Measurements from ENCODE around the gene ATG5. TPM values are rescaled to one million over a fixed set of nuclear protein-coding genes. Genes with fewer than 3 reads are reported as not detected.

ATG5 gene
- total and polyA plus RNA-seq, 9 of the 15 experiments (the other 6 are each of a cell fraction or from before 2014, with no cell fraction given) = 29.0 to 80.0 (median 53.2) TPM

GRCh38 chr6:106360410-106360988 is 34.9 kb upstream of the ATG5 start, which contains the start of gene CRYBG1 (continued):
- TF ChIP-seq E2F6 (IDR thresholded peaks at IDR 0.05; ENCODE audit: borderline replicate concordance in 1 of 2, extremely low read depth in 1 of 2, insufficient read depth in 1 of 2, insufficient read length in 1 of 2, low read depth in 1 of 2, low read length in 1 of 2, poor library complexity in 1 of 2, severe bottlenecking in 1 of 2) = peak in 1 of 2 experiments; percentile 10

- Histone ChIP-seq H3K9ac (ENCODE audit: insufficient read depth in 1 of 2, low read depth in 2 of 2, low read length in 2 of 2) (peak overlapping the region in 1 of 2 experiments; percentile 61; a peak in 1 of 4 replicates), H4K20me1 (replicated peaks; ENCODE audit: control insufficient read depth, insufficient read depth, low read length) (no peaks in the 10 kb centered on the region), H3K9me1 (ENCODE audit: control insufficient read depth, insufficient read depth, low read length) (no peaks in the 10 kb centered on the region), H3K4me3 (no peak overlapping the region), H3K79me2 (ENCODE audit: control insufficient read depth, insufficient read depth, low read length) (no peaks in the 10 kb centered on the region), H3K9me3 (replicated peaks; ENCODE audit: control insufficient read depth, insufficient read depth, low read depth, low read length) (no peaks in the 10 kb centered on the region), H2AFZ (ENCODE audit: low read depth, low read length) (peak overlapping the region; percentile 66), H3K4me2 (ENCODE audit: insufficient read depth, low read length) (peak overlapping the region; percentile 65), H3K4me1 (replicated peaks in 1 of 2; ENCODE audit: control insufficient read depth in 2 of 2, insufficient read depth in 2 of 2, low read length in 2 of 2) (peaks cover 0 to 13% of the 10 kb centered on the region in 2 experiments; a peak in 3 of 5 replicates), H3K36me3 (ENCODE audit: control insufficient read depth, insufficient read depth, low read length) (no peaks in the 10 kb centered on the region), H3K27me3 (ENCODE audit: control insufficient read depth in 2 of 2, insufficient read depth in 2 of 2, low read length in 2 of 2) (peaks cover 7 to 22% of the 10 kb centered on the region in 2 experiments; a peak in 3 of 5 replicates), H3K27ac (ENCODE audit: extremely low read depth, low read depth, low read length) (no peak overlapping the region)
- POLR2A ChIA-PET = interaction anchor here (0.8 kb wide), 1 partner anchor 9 kb away, joined by 3 read pairs; no protein-coding TSS in a partner anchor
- intact Hi-C loops (cut with micrococcal nuclease) = no loop called here
- ATAC-seq (no peak), DNase-seq (ENCODE audit: extremely low read depth in 1 of 4, low spot score in 3 of 4) (no peak), FAIRE-seq (peak; percentile 51)
- TF ChIP-seq ZNF280B (CRISPR knock-in tag; IDR thresholded peaks at IDR 0.05) = no peak
- TF ChIP-seq, protein P1, sequence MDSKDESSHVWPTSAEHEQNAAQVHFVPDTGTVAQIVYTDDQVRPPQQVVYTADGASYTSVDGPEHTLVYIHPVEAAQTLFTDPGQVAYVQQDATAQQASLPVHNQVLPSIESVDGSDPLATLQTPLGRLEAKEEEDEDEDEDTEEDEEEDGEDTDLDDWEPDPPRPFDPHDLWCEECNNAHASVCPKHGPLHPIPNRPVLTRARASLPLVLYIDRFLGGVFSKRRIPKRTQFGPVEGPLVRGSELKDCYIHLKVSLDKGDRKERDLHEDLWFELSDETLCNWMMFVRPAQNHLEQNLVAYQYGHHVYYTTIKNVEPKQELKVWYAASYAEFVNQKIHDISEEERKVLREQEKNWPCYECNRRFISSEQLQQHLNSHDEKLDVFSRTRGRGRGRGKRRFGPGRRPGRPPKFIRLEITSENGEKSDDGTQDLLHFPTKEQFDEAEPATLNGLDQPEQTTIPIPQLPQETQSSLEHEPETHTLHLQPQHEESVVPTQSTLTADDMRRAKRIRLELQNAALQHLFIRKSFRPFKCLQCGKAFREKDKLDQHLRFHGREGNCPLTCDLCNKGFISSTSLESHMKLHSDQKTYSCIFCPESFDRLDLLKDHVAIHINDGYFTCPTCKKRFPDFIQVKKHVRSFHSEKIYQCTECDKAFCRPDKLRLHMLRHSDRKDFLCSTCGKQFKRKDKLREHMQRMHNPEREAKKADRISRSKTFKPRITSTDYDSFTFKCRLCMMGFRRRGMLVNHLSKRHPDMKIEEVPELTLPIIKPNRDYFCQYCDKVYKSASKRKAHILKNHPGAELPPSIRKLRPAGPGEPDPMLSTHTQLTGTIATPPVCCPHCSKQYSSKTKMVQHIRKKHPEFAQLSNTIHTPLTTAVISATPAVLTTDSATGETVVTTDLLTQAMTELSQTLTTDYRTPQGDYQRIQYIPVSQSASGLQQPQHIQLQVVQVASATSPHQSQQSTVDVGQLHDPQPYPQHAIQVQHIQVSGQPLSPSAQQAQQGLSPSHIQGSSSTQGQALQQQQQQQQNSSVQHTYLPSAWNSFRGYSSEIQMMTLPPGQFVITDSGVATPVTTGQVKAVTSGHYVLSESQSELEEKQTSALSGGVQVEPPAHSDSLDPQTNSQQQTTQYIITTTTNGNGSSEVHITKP (IDR thresholded peaks at IDR 0.05; ENCODE audit: partially characterized antibody) = peak; percentile 86
- TF ChIP-seq MTA3 (IDR thresholded peaks at IDR 0.05; ENCODE audit: borderline replicate concordance) = 0 out of 2 replicates have a peak, but pooled peaks have one; percentile 16
- BruUV-seq (replicated peaks) = no TSS peak
- CTCF ChIA-PET (ENCODE audit: low intra/inter-chr PET ratio) = interaction anchor here (0.6 to 2.1 kb wide), 2 partner anchors 25 to 85 kb away, joined by 5 read pairs; no protein-coding TSS in a partner anchor
- in situ Hi-C loops (cut with MboI) = no loop called here
- 5% methylated on average over 12 of the region's 12 CpGs for WGBS (ENCODE audit: insufficient coverage, low coverage, missing lambda C conversion rate)
Observed at GRCh38 chr6:106359959-106360409, 34.4 kb upstream of the ATG5 start.

All from K562 (cell line).